Neural progenitor cell (in vitro differentiated cells): Measurements from ENCODE around the gene DHX34. TPM values are rescaled to one million over a fixed set of nuclear protein-coding genes. Genes with fewer than 3 reads are reported as not detected.

ENCODE experiments used
- DNase-seq: peaks from one replicate; pipeline ENCODE4 v3.0.0-alpha.2; 2016; ENCODE audit warnings: low spot score
- H2AFZ ChIP-seq: fragments of 200-600 bp; sonication (generic); replicated peaks from 2 replicates; pipeline ENCODE4 v1.6.1; 2016; ENCODE audit warnings: antibody characterized with exemption
- H3F3A ChIP-seq: fragments of 200-600 bp; sonication (generic); 2 replicates; pipeline ENCODE4 v1.6.1; 2016; ENCODE audit warnings: antibody characterized with exemption, low read depth
- H3K27ac ChIP-seq: fragments of 200-600 bp; sonication (generic); 2 replicates; pipeline ENCODE4 v1.5.1; 2016; ENCODE audit warnings: mild to moderate bottlenecking
- H3K27me3 ChIP-seq: fragments of 200-600 bp; sonication (generic); 2 replicates; pipeline ENCODE4 v1.6.1; 2016; ENCODE audit warnings: mild to moderate bottlenecking, moderate library complexity
- H3K36me3 ChIP-seq: fragments of 200-600 bp; sonication (generic); 2 replicates; pipeline ENCODE4 v1.5.1; 2016
- H3K4me1 ChIP-seq: fragments of 200-600 bp; sonication (generic); 2 replicates; pipeline ENCODE4 v1.6.1; 2016; ENCODE audit warnings: mixed run types
- H3K4me2 ChIP-seq: fragments of 200-600 bp; sonication (generic); 2 replicates; pipeline ENCODE4 v1.6.1; 2016
- H3K4me3 ChIP-seq: fragments of 200-600 bp; sonication (generic); 2 replicates; pipeline ENCODE4 v1.5.1; 2016
- H3K79me2 ChIP-seq: fragments of 200-600 bp; sonication (generic); 2 replicates; pipeline ENCODE4 v1.6.1; 2016; ENCODE audit warnings: low read depth
- H3K9ac ChIP-seq: fragments of 200-600 bp; sonication (generic); 2 replicates; pipeline ENCODE4 v1.6.1; 2016
- H3K9me3 ChIP-seq: fragments of 200-600 bp; sonication (generic); 2 replicates; pipeline ENCODE4 v1.5.1; 2016; ENCODE audit warnings: low read depth
- H4K20me1 ChIP-seq: fragments of 200-600 bp; sonication (generic); 2 replicates; pipeline ENCODE4 v1.6.1; 2016; ENCODE audit warnings: low read depth
- H3K27ac Mint-ChIP-seq: 3 replicates; pipeline ENCODE4 v1.8.0; 2021; ENCODE audit warnings: mixed read lengths
- H3K27me3 Mint-ChIP-seq: 2 replicates; pipeline ENCODE4 v1.8.0; 2022; ENCODE audit warnings: low read depth, mild to moderate bottlenecking, inconsistent platforms, moderate library complexity, mixed read lengths; ENCODE audit not compliant: insufficient read depth
- H3K36me3 Mint-ChIP-seq: 3 replicates; pipeline ENCODE4 v1.8.0; 2021; ENCODE audit warnings: mixed read lengths
- H3K4me1 Mint-ChIP-seq: 3 replicates; pipeline ENCODE4 v1.8.0; 2021; ENCODE audit warnings: mixed read lengths
- H3K4me3 Mint-ChIP-seq: 3 replicates; pipeline ENCODE4 v1.8.0; 2021; ENCODE audit warnings: mild to moderate bottlenecking, moderate library complexity, mixed read lengths
- H3K9me3 Mint-ChIP-seq: 3 replicates; pipeline ENCODE4 v1.8.0; 2020; ENCODE audit warnings: mixed read lengths
- CTCF ChIP-seq: fragments of 200-600 bp; sonication (generic); IDR thresholded peaks from 2 replicates; pipeline ENCODE4 v1.5.1; 2017; ENCODE audit warnings: antibody characterized with exemption, mild to moderate bottlenecking
- EZH2 ChIP-seq: fragments of 200-600 bp; sonication (generic); IDR thresholded peaks from 2 replicates; pipeline ENCODE4 v1.6.1; 2017; ENCODE audit warnings: antibody characterized with exemption, mild to moderate bottlenecking, moderate library complexity
- EZH2phosphoT487 ChIP-seq: fragments of 200-600 bp; sonication (generic); IDR thresholded peaks from 2 replicates; pipeline ENCODE4 v1.6.1; 2017; ENCODE audit warnings: antibody characterized with exemption
- total RNA-seq: library from RNA; depleted of rRNA; stranded (reverse); fragments of >200 nt; gene quantifications from 2 replicates; pipeline ENCODE4 v1.2.3, GENCODE V29; 2015; ENCODE audit warnings: low replicate concordance

DHX34 gene
- total RNA-seq, 1 donor from 2014 or later, result 12.3 TPM

GRCh38 chr19:47379381-47379938 is 30.3 kb downstream of the DHX34 start:
- Histone ChIP-seq H3K27me3 (no peaks in the 10 kb centered on the region), H3K79me2 (no peaks in the 10 kb centered on the region), H3K4me3 (no peak overlapping the region), H3K27ac (no peak overlapping the region), H3K4me1 (no peaks in the 10 kb centered on the region), H4K20me1 (no peaks in the 10 kb centered on the region), H3K4me2 (no peak overlapping the region), H3K36me3 (no peaks in the 10 kb centered on the region), H3F3A (no peaks in the 10 kb centered on the region), H2AFZ (no peak overlapping the region), H3K9ac (no peak overlapping the region), H3K9me3 (no peaks in the 10 kb centered on the region)
- no peak for DNase-seq
- H3K36me3 Mint-ChIP-seq, result peaks cover 9% of the 10 kb centered on the region
- H3K4me3 Mint-ChIP-seq, result no peak overlapping the region
- TF ChIP-seq EZH2 (no peak), CTCF (no peak), EZH2phosphoT487 (no peak)
- peaks cover 8% of the 10 kb centered on the region for H3K27me3 Mint-ChIP-seq
- H3K27ac Mint-ChIP-seq, result no peak overlapping the region
- peaks cover 6% of the 10 kb centered on the region for H3K4me1 Mint-ChIP-seq
- no peaks in the 10 kb centered on the region for H3K9me3 Mint-ChIP-seq

GRCh38 chr19:47380559-47380958 is 31.4 kb downstream of the DHX34 start:
- Mint-ChIP-seq H3K4me3 (no peak overlapping the region), H3K4me1 (peaks cover 7% of the 10 kb centered on the region), H3K27me3 (peaks cover 11% of the 10 kb centered on the region), H3K36me3 (peaks cover 9% of the 10 kb centered on the region), H3K27ac (no peak overlapping the region), H3K9me3 (no peaks in the 10 kb centered on the region)
- H3K27me3 ChIP-seq, result no peaks in the 10 kb centered on the region
- H3K36me3 ChIP-seq, result no peaks in the 10 kb centered on the region
- no peak overlapping the region for H3K4me3 ChIP-seq
- H3F3A ChIP-seq, result no peaks in the 10 kb centered on the region
- H3K4me2 ChIP-seq, result no peak overlapping the region
- TF ChIP-seq EZH2phosphoT487, result no peak
- TF ChIP-seq EZH2, result no peak
- TF ChIP-seq CTCF, result no peak
- H2AFZ ChIP-seq, result no peak overlapping the region
- H3K79me2 ChIP-seq, result no peaks in the 10 kb centered on the region
- H3K4me1 ChIP-seq, result no peaks in the 10 kb centered on the region
- no peaks in the 10 kb centered on the region for H3K9me3 ChIP-seq
- no peak for DNase-seq
- H3K27ac ChIP-seq, result no peak overlapping the region
- no peaks in the 10 kb centered on the region for H4K20me1 ChIP-seq
- no peak overlapping the region for H3K9ac ChIP-seq

GRCh38 chr19:47381121-47381520 is 32.0 kb downstream of the DHX34 start:
- Mint-ChIP-seq H3K9me3 (no peaks in the 10 kb centered on the region), H3K36me3 (peaks cover 7% of the 10 kb centered on the region), H3K27ac (no peak overlapping the region), H3K4me3 (no peak overlapping the region), H3K4me1 (peaks cover 11% of the 10 kb centered on the region), H3K27me3 (peaks cover 16% of the 10 kb centered on the region)
- H3F3A ChIP-seq, result no peaks in the 10 kb centered on the region
- H3K9ac ChIP-seq, result no peak overlapping the region
- DNase-seq, result no peak
- H3K36me3 ChIP-seq, result no peaks in the 10 kb centered on the region
- no peaks in the 10 kb centered on the region for H3K9me3 ChIP-seq
- H3K27me3 ChIP-seq, result no peaks in the 10 kb centered on the region
- no peak overlapping the region for H3K4me2 ChIP-seq
- no peak overlapping the region for H2AFZ ChIP-seq
- H3K79me2 ChIP-seq, result no peaks in the 10 kb centered on the region
- H4K20me1 ChIP-seq, result no peaks in the 10 kb centered on the region
- H3K4me3 ChIP-seq, result no peak overlapping the region
- H3K4me1 ChIP-seq, result no peaks in the 10 kb centered on the region
- H3K27ac ChIP-seq, result no peak overlapping the region
- TF ChIP-seq CTCF, result no peak
- no peak for TF ChIP-seq EZH2phosphoT487
- TF ChIP-seq EZH2, result no peak
